GM23338 (cell line): Measurements from ENCODE around the gene THADA. TPM values are rescaled to one million over a fixed set of nuclear protein-coding genes. Genes with fewer than 3 reads are reported as not detected.

Source experiments
- ATAC-seq: fragments of 200-7000 bp; cut with Tn5 transposase; 3 replicates; pipeline ENCODE4 v1.9.1; 2020
- DNase-seq: peaks from one replicate; pipeline ENCODE4 v3.0.0-alpha.2; 2015; ENCODE audit warnings: low spot score
- H2AFZ ChIP-seq: fragments of 200-600 bp; sonication (generic); 2 replicates; pipeline ENCODE4 v1.8.0; 2016; ENCODE audit warnings: antibody characterized with exemption, mild to moderate bottlenecking, moderate library complexity
- H3F3A ChIP-seq: fragments of 200-600 bp; sonication (generic); replicated peaks from 2 replicates; pipeline ENCODE4 v1.8.0; 2017; ENCODE audit warnings: antibody characterized with exemption, mixed run types, low read depth
- H3K27ac ChIP-seq: fragments of 200-600 bp; sonication (generic); 2 replicates; pipeline ENCODE4 v1.6.1; 2016; ENCODE audit warnings: low read depth
- H3K27me3 ChIP-seq: fragments of 200-600 bp; sonication (generic); 2 replicates; pipeline ENCODE4 v1.8.0; 2016; ENCODE audit warnings: mild to moderate bottlenecking, mixed run types, moderate library complexity; ENCODE audit not compliant: insufficient read depth
- H3K36me3 ChIP-seq: fragments of 200-600 bp; sonication (generic); 2 replicates; pipeline ENCODE4 v1.8.0; 2016; ENCODE audit warnings: mild to moderate bottlenecking; ENCODE audit not compliant: insufficient read depth
- H3K4me1 ChIP-seq: fragments of 200-600 bp; sonication (generic); 2 replicates; pipeline ENCODE4 v1.8.0; 2016; ENCODE audit warnings: mild to moderate bottlenecking, moderate library complexity; ENCODE audit not compliant: insufficient read depth
- H3K4me2 ChIP-seq: fragments of 200-600 bp; sonication (generic); 2 replicates; pipeline ENCODE4 v1.7.1; 2017; ENCODE audit warnings: mixed run types
- H3K4me3 ChIP-seq: fragments of 200-600 bp; sonication (generic); 2 replicates; pipeline ENCODE4 v1.6.1; 2016; ENCODE audit warnings: mixed run types
- H3K79me2 ChIP-seq: fragments of 200-600 bp; sonication (generic); replicated peaks from 2 replicates; pipeline ENCODE4 v1.8.0; 2017; ENCODE audit warnings: mild to moderate bottlenecking; ENCODE audit not compliant: insufficient read depth
- H3K9me2 ChIP-seq: fragments of 200-600 bp; sonication (generic); 2 replicates; pipeline ENCODE4 v1.8.0; 2017; ENCODE audit not compliant: insufficient read depth
- H4K20me1 ChIP-seq: fragments of 200-600 bp; sonication (generic); replicated peaks from 2 replicates; pipeline ENCODE4 v1.8.0; 2017; ENCODE audit warnings: mild to moderate bottlenecking; ENCODE audit not compliant: insufficient read depth
- H3K27ac Mint-ChIP-seq: 2 replicates; pipeline ENCODE4 v1.8.0; 2020; ENCODE audit warnings: inconsistent platforms, mild to moderate bottlenecking, moderate library complexity, mixed read lengths
- H3K27me3 Mint-ChIP-seq: 3 replicates; pipeline ENCODE4 v1.8.0; 2022; ENCODE audit warnings: low read depth, mild to moderate bottlenecking, moderate library complexity, mixed read lengths, inconsistent platforms; ENCODE audit not compliant: insufficient read depth, poor library complexity
- H3K36me3 Mint-ChIP-seq: 3 replicates; pipeline ENCODE4 v1.8.0; 2021; ENCODE audit warnings: low read depth, mild to moderate bottlenecking, inconsistent platforms, moderate library complexity, mixed read lengths
- H3K4me1 Mint-ChIP-seq: 3 replicates; pipeline ENCODE4 v1.8.0; 2020; ENCODE audit warnings: mild to moderate bottlenecking, inconsistent platforms, mixed read lengths
- H3K4me3 Mint-ChIP-seq: 3 replicates; pipeline ENCODE4 v1.8.0; 2021; ENCODE audit warnings: moderate library complexity, mild to moderate bottlenecking, inconsistent platforms, mixed read lengths
- H3K9me3 Mint-ChIP-seq: 3 replicates; pipeline ENCODE4 v1.8.0; 2020; ENCODE audit warnings: moderate library complexity, mild to moderate bottlenecking, inconsistent platforms, mixed read lengths
- EZH2 ChIP-seq: fragments of 200-600 bp; sonication (generic); IDR thresholded peaks from one replicate; pipeline ENCODE4 v1.8.0; 2017; ENCODE audit warnings: antibody characterized with exemption, mild to moderate bottlenecking, low read depth; ENCODE audit not compliant: unreplicated experiment
- EZH2phosphoT487 ChIP-seq: fragments of 200-600 bp; sonication (generic); IDR thresholded peaks from one replicate; pipeline ENCODE4 v1.8.1; 2018; ENCODE audit warnings: antibody characterized with exemption; ENCODE audit not compliant: unreplicated experiment
- JUNB ChIP-seq: IDR thresholded peaks from one replicate; pipeline ENCODE4 v1.6.1; 2016; ENCODE audit warnings: antibody characterized with exemption; ENCODE audit not compliant: unreplicated experiment
- NANOG ChIP-seq: IDR thresholded peaks from 2 replicates; pipeline ENCODE4 v1.6.1; 2016; ENCODE audit warnings: antibody characterized with exemption, borderline replicate concordance
- POLR2AphosphoS5 ChIP-seq: IDR thresholded peaks from 2 replicates; pipeline ENCODE4 v1.6.1; 2016; ENCODE audit warnings: antibody characterized with exemption, low read depth
- STAT1 ChIP-seq: IDR thresholded peaks from one replicate; pipeline ENCODE4 v1.6.1; 2016; ENCODE audit warnings: antibody characterized with exemption; ENCODE audit not compliant: unreplicated experiment
- ZNF462 ChIP-seq: fragments of 250-450 bp; sonication (Bioruptor Pico); IDR thresholded peaks from 2 replicates; pipeline ENCODE4 v1.5.0; 2020; ENCODE audit warnings: mild to moderate bottlenecking, moderate library complexity
- polyA plus RNA-seq: library from polyadenylated mRNA; unstranded; fragments of >200 nt; fragmentation: Nextera tagmentation; extraction: Ambion mirVana; gene quantifications from 2 replicates; pipeline ENCODE4 v1.2.1, GENCODE V29; 2016
- total RNA-seq: library from RNA; depleted of rRNA; stranded (reverse); fragments of >200 nt; shearing (Covaris generic); gene quantifications from 2 replicates; pipeline ENCODE4 v1.2.3, GENCODE V29; 2014

Gene THADA
- total and polyA plus RNA-seq, 2 experiments from 2014 or later, result 17.0 to 30.7 TPM

- Histone ChIP-seq H3K4me1 (peaks cover 3% of the 10 kb centered on the region; the same call in 1 of the 2 replicates), H3F3A (0 out of 2 replicates have a peak, but pooled peaks cover 3% of the 10 kb centered on the region), H3K27ac (no peak overlapping the region), H3K4me3 (no peak overlapping the region), H3K27me3 (no peaks in the 10 kb centered on the region), H3K4me2 (no peak overlapping the region), H3K9me2 (no peaks in the 10 kb centered on the region), H4K20me1 (no peaks in the 10 kb centered on the region), H3K79me2 (no peaks in the 10 kb centered on the region), H2AFZ (no peak overlapping the region), H3K36me3 (no peaks in the 10 kb centered on the region)
- ATAC-seq, result no peak
- no peaks in the 10 kb centered on the region for H3K36me3 Mint-ChIP-seq
- H3K27me3 Mint-ChIP-seq, result no peaks in the 10 kb centered on the region
- H3K4me1 Mint-ChIP-seq, result peaks cover 15% of the 10 kb centered on the region
- H3K4me3 Mint-ChIP-seq, result no peak overlapping the region
- no peak for TF ChIP-seq NANOG
- H3K27ac Mint-ChIP-seq, result no peak overlapping the region
- no peaks in the 10 kb centered on the region for H3K9me3 Mint-ChIP-seq
- DNase-seq, result no peak
These were observed 332.9 kb downstream of the THADA start for GRCh38 chr2:43262951-43263350.

- Mint-ChIP-seq H3K27ac (no peak overlapping the region), H3K4me1 (peaks cover 12% of the 10 kb centered on the region), H3K36me3 (no peaks in the 10 kb centered on the region), H3K27me3 (no peaks in the 10 kb centered on the region), H3K4me3 (no peak overlapping the region), H3K9me3 (no peaks in the 10 kb centered on the region)
- ATAC-seq, result no peak
- H3K36me3 ChIP-seq, result no peaks in the 10 kb centered on the region
- no peak overlapping the region for H3K4me3 ChIP-seq
- H3F3A ChIP-seq, result 0 out of 2 replicates have a peak, but pooled peaks cover 3% of the 10 kb centered on the region
- no peaks in the 10 kb centered on the region for H3K27me3 ChIP-seq
- no peak overlapping the region for H3K4me2 ChIP-seq
- H3K79me2 ChIP-seq, result no peaks in the 10 kb centered on the region
- H2AFZ ChIP-seq, result no peak overlapping the region
- no peaks in the 10 kb centered on the region for H3K9me2 ChIP-seq
- H3K27ac ChIP-seq, result no peak overlapping the region
- no peak for DNase-seq
- H4K20me1 ChIP-seq, result no peaks in the 10 kb centered on the region
- peaks cover 3% of the 10 kb centered on the region; the same call in 1 of the 2 replicates for H3K4me1 ChIP-seq
- no peak for TF ChIP-seq EZH2
- TF ChIP-seq POLR2AphosphoS5, result no peak
- no peak for TF ChIP-seq NANOG
- no peak for TF ChIP-seq STAT1
- TF ChIP-seq EZH2phosphoT487, result no peak
- TF ChIP-seq JUNB, result no peak
- TF ChIP-seq ZNF462 (CRISPR knock-in tag), result no peak
These were observed 333.6 kb downstream of the THADA start for GRCh38 chr2:43262239-43262638.
